Activated T-cell treated with anti-CD3 and anti-CD28 coated beads for 4 hours (primary cell): Measurements from ENCODE around the gene ZNF658.
"Not testable (repeated sequence)": the region's sequence is repeated elsewhere in the genome, so short reads cannot be mapped to it uniquely, and the experiment has no call there.

ENCODE experiments used
- DNase-seq: peaks from one replicate; pipeline ENCODE4 v3.0.0-alpha.2; 2020

The ZNF658 gene

DNA sequence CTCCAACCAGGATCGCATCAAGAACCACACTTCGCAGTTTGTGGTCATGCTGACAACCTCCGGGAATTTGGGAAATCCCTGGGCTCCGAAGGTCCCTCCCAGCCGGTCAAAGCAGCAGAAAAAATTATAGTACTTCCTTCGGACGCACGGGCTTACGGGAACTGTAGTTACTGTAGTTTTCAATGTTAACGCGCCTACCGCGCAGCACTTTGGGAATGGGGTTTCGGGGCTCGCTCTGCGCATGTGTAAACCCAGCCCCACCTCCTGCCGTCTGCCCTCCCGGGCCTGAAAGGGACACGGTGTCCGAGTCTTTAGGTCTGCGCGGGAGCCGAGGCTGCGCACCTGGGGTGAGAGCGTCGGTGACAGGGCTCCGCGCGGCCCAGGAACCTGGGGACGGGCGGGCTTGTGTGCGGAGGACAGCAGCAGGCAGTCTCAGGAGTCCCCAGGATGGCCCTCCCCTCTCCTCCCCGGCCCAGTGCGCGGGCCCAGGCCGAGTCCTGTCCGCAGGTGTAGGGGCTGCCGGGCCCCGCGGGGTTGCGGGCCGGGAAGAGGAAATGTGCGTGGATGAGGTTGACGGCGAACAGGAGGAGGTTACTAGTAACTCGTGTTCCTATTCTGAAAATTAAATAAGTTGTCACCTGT, at the start of gene ZNF658:
ZNF658 (plus strand) TSS at position 236 of the 642 bp plus-strand sequence. CDS start 2,837 bp downstream, outside the sequence.
- DNase-seq: peak; percentile 36

DNA sequence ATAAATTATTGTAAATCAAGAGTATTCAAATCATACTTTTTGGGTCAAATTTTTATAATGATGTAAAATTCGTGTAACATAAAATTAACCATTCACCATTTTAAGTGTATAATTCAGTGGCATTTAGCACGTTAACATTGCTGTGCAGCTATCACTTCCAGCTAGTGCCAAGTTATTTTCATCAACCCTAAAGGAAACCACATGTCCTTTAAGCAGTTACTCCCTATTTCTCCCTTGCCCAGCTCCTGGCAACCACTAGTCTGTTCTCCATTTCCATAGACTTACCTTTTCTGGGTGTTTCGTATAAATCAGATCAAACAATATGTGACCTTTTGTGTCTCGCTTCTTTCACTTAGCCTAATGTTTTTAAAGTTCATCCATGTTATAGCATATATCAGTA, 38.8 kb upstream of the ZNF658 start:
- DNase-seq: not testable (repeated sequence)

DNA sequence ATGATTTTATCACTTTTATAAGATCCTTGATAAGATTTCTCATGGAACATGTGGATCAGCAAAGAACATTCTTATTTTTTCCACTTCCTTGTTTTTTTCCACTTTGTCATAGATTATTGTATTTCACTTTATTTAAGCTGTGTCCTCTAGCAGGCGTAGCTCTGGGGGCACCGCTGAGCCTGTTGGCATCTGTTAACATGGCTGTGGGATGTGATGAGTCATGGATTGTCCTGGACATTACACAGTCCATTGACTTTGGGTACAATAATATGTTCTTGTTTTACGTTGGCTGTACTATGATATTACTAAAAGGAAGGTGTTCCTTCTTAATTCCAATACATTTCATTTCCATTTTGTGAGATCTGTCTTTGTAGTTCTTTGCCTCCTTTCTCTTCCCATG, 31.9 kb upstream of the ZNF658 start:
- DNase-seq: not testable (repeated sequence)

DNA sequence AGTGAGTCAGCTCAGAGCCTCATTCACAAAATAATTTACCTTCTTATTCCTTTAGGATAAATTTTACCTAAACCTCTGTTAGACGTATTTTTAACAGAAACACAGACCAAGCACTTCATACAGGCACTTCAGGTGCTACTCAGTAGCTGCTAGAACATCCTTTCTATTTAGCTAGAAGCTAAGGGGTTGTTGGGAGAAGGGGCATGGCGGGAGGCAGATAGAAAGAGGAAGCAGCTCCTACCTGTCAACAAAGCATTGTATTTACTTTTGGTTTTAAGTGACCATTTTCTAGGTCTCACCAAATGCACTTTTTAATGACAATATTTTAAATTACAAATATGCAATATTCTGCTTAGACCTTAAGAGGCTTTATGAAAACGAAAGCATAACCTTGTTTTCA, 19.9 kb upstream of the ZNF658 start:
- DNase-seq: not testable (repeated sequence)

DNA sequence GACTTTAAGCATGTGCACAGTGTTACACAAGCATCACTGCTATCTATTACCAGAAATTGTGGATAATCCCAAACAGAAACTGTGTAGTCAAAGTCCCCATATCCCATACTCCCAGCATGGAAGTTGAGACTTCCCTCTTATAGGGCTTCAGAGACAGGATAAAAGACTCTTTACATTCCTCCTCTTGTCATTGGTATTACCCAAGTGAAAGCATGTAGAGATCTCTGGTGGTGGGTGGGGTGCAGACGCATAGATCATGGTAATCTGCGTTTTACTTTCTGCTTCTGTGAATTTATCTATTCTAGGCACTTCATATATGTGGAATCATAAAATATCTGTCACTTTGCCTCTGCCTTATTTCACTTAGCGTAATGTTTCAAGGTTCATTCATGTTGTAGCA, 18.7 kb upstream of the ZNF658 start:
- DNase-seq: not testable (repeated sequence)

DNA sequence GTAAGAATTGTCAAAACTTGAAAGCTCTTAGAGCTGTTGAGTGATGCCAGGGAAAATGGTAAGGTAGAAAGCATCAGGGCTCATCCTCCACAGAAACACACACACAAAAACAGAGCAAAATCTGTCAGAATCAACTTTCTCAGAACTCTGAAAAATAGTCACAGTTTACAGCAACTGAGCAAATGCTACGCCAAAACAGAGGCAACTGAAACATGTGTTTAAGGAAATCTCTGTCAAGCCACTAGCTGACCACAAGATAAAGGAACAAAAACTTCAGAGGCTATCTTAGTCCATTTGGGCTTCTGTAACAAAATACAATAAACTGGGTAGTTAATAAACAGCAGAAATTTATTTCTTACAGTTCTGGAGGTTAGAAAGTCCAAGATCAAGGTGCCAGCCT, 10.2 kb upstream of the ZNF658 start:
- not testable (repeated sequence) for DNase-seq

DNA sequence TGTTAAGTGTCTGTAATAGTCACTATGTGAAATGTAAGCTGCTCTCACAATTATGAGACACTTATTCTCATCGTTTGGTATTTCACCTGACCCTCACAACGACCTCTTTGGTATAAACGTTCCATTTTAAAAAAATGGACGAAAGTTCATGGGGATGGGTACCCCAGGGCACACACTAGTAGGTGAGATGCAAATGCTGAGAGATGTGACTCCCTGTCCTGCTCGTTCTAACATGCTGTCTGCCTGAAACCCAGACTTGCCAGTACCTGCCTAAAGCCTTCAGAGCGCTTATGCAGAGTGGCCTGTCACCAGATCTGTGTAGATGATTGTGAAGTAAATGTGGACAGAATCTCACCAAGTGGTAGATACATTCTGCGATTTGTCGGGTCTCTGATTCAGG, 616 bp downstream of the ZNF658 start:
- DNase-seq: not testable (repeated sequence)

DNA sequence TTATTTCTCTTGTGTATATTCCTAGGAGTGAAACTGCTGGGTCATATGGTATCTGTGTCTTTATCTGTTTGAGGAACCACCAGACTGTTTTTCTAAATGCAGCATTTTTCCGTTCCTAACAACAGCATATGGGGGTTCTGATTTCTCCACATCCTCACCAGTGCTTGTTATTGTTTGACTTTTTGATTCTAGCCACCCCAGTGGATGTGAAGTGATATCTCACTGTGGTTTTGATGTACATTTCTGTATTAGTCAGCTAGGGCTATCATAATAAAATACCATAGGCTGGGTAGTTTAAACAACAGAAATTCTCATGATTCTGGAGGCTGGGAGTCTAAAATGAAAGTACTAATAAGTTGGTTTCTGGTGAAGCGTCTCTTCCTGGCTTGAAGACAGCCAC, 9.0 kb downstream of the ZNF658 start:
- not testable (repeated sequence) for DNase-seq

DNA sequence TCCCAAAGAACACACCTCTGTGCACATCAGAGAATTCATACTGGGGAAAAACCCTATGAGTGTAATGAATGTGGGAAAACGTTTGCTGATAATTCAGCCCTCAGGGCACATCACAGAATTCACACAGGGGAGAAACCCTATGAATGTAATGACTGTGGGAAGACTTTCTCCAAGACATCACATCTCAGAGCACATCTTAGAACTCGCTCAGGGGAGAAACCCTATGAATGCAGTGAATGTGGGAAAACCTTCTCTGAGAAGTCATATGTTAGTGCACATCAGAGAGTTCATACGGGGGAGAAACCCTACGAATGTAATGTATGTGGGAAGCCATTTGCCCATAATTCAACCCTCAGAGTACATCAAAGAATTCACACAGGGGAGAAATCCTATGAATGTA, 19.5 kb downstream of the ZNF658 start:
- not testable (repeated sequence) for DNase-seq

DNA sequence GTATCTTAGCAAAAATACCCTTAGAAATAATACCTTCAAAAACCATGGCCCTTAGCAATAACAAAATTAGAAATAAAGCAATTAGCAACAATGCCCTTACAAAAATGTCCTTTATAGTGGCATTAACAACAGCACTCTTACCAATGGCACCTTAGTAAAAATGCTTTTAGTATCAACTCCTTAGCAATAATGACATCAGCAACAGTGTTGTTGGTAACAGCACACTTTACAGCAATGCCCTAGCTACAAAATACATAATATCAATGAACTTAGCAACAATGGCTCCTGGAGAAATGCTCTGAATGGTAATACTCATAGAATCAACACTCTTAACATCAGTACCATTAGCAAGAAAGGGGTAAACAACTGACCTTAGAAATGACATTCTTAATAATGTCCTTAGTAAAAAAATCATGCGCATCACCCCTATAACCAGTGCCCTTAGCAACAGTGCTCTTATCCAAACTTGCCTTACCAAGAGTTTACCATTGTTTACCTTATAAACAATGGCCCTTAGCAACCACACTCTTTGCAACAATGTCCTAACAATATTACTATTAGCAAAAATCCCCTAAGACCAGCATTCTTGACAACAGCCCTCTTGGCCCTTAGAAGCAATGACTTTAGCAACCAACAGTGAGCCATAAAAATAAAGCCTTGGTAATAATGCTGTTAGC, 35.8 kb downstream of the ZNF658 start:
- DNase-seq: not testable (repeated sequence)

DNA sequence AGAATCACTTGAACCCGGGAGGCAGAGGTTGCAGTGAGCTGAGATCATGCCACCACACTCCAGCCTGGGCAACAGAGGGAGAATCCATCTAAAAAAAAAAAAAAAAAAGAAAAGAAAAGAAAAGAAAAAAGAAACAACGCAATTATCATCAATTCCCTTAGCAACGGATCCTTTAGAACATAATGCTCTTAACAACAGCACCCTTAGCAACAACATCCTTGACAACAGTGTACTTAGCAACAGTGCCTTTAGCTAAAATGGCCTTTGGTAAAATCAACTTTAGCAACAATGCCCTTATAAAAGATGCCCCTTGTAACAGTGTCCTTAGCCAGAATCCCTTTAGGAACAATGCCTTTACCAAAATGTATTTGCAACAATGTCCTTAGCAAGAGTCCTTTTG, 37.1 kb downstream of the ZNF658 start:
- not testable (repeated sequence) for DNase-seq

DNA sequence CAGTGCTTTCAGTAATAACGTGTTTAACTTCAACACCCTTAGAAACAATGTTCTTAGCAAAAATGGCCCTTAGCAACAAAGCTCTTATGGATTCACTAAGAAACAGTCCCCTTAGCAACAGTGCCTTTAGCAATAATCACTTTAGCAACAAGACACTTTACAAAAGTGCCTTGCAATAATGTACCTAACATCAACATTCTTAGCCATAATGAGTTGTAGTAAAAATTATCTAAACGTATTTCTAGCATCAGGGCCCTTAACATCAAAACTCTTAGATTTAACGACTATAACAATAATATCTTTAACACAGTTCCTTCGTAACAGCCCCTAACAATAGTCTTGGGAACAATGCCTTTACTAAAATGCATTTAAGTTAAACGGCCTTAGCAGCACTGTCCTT, 37.8 kb downstream of the ZNF658 start:
- DNase-seq: not testable (repeated sequence)

DNA sequence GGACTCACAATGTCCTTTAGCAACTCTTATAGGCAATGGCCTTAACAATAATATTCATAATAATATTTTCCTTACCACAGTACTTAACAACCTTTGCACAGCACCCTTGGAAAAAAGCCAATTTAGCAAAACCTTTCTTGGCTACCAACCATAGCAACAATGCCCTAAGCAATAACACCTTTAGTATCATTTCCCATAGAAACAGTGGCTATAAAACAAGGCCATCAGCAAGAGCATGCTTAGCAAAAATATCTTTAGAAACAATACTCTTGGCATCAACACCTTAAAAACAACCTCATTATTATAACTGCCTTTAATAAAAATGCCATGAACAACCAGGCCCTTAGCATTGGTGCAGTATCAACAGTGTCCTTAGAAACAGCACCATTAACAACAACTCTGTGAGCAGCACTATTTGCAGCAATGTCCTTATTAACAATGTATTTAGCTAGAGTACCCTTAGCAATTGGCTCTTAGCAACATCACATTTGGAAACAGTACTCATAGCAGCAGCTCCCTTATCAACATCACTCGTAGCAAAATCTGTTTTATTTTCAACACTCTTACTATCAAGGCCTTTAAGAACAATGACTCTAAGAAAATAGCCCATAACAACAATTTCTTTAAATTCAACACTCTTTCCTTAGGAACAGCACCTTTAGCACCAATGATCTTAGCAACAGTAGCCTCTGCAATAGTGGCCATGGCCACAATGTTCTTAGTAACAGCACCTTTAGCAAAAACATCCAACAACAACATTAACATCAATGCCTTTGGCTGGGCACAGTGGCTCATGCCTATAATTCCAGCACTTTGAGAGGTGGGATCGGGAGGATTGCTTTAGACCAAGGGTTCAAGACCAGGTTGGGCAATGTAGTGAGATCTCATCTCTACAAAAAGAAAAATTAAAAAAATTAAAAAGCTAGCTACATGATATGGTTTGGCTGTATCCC, 39.6 kb downstream of the ZNF658 start:
- DNase-seq: not testable (repeated sequence)

DNA sequence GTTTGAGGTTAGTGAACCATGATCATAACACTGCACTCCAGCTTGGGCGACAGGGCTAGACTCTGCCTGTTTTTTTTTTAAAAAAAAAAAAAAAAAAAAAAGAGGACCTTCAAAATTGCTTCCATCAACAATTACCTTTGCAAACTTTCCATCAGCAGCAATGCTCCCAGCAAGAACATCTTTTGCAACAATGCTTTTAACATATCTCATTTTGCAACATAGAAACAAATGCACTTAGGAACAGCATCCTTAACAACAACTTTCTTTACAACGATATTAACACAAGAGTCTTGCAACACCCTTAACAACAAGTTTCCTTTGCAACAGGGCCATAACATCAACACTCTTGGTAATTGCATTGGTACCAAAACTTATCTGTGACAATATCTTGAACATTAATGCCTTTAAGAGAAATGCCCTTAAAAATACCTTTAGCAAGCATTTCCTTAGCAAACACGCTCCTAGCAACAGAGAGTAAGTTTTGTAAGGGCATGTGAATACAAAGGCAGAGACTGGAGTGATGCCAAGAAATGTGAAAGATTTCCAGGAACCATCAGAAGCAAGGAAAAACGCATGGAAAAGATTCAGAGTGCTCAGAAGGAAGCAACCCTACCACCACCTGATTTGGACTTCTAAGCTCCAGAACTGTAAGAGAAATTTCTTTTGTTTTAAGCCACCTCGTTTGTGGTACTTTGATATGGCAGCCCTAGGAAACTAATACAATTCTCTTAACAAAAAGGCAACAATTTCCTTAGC, 42.1 kb downstream of the ZNF658 start:
- not testable (repeated sequence) for DNase-seq

DNA sequence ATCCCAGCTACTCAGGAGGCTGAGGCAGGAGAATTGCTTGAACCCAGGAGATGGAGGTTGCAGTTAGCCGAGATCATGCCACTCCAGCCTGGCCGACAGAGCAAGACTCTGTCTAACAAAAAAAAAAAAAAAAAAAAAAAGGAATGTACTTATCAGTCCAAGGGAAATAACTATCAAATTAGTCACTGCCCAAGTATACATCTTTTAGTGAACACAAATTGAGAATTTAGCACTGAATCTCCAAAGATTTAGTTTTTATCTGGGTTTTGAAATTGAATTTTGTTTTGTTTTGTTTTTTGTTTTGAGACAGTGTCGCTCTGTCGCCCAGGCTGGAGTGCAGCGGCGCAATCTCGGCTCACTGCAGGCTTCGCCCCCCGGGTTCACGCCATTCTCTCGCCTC, 52.1 kb downstream of the ZNF658 start:
- not testable (repeated sequence) for DNase-seq
